GM12873 (cell line): ENCODE measurements around the gene GARIN1A.

ENCODE experiments used
- CTCF ChIP-seq: IDR thresholded peaks from 2 replicates; pipeline ENCODE4 v1.5.1; 2012; ENCODE audit warnings: low read depth, mild to moderate bottlenecking, moderate library complexity, low read length, control low read depth; ENCODE audit not compliant: insufficient read depth; ENCODE audit errors: missing control alignments

GARIN1A gene

GRCh38 chr7:128673571-128673970 is 1.5 kb downstream of the GARIN1A start:
- no peak for TF ChIP-seq CTCF

- TF ChIP-seq CTCF = no peak
Measured at GRCh38 chr7:128676665-128677064, 4.6 kb downstream of the GARIN1A start.

- no peak for TF ChIP-seq CTCF
Measured at GRCh38 chr7:128679920-128680319, 7.8 kb downstream of the GARIN1A start.

- TF ChIP-seq CTCF = no peak
Measured at GRCh38 chr7:128681794-128682537, 9.9 kb downstream of the GARIN1A start.

GRCh38 chr7:128687131-128687530 is 15.0 kb downstream of the GARIN1A start:
- no peak for TF ChIP-seq CTCF

GRCh38 chr7:128688492-128688891 is 16.4 kb downstream of the GARIN1A start:
- TF ChIP-seq CTCF = no peak

- no peak for TF ChIP-seq CTCF
Measured at GRCh38 chr7:128691227-128691626, 19.1 kb downstream of the GARIN1A start.
